GM12865 (cell line): Measurements from ENCODE around the gene CATSPER3.

Source experiments
- DNase-seq: peaks from one replicate; pipeline ENCODE4 v3.0.0; 2010; ENCODE audit warnings: low read depth
- H3K4me3 ChIP-seq: 2 replicates; pipeline ENCODE4 v1.5.1; 2011; ENCODE audit warnings: mild to moderate bottlenecking, low read depth, low read length, control low read depth
- TF ChIP-seq, protein P1 (sequence below): IDR thresholded peaks from 2 replicates; pipeline ENCODE4 v1.5.1; 2011; ENCODE audit warnings: low read length, control low read depth, low read depth, inconsistent platforms; ENCODE audit not compliant: insufficient read depth; ENCODE audit errors: missing control alignments

CATSPER3 gene

DNA sequence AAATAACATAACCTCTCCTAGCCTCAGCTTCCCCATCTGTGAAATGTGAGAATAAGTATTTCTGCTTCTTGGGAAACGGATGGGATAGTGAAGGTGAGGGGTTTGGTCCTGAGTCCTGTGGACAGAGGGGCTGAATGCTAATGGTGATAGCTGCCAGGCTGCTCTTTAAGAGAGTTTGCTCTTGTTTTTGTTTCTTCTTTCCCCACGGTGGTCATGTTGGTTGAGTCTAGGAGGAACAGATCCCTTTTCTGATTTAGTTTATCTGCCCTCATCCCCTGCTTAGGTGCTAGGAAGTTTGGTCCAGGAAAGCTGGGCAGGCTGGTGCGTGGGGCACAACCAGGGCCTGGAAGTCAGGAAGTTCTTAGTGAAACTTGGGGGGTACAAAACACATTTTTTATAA lies 74.0 kb downstream of the CATSPER3 start:
- H3K4me3 ChIP-seq: no peak overlapping the region
- DNase-seq: no peak
- TF ChIP-seq, protein P1, sequence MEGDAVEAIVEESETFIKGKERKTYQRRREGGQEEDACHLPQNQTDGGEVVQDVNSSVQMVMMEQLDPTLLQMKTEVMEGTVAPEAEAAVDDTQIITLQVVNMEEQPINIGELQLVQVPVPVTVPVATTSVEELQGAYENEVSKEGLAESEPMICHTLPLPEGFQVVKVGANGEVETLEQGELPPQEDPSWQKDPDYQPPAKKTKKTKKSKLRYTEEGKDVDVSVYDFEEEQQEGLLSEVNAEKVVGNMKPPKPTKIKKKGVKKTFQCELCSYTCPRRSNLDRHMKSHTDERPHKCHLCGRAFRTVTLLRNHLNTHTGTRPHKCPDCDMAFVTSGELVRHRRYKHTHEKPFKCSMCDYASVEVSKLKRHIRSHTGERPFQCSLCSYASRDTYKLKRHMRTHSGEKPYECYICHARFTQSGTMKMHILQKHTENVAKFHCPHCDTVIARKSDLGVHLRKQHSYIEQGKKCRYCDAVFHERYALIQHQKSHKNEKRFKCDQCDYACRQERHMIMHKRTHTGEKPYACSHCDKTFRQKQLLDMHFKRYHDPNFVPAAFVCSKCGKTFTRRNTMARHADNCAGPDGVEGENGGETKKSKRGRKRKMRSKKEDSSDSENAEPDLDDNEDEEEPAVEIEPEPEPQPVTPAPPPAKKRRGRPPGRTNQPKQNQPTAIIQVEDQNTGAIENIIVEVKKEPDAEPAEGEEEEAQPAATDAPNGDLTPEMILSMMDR: no peak

DNA sequence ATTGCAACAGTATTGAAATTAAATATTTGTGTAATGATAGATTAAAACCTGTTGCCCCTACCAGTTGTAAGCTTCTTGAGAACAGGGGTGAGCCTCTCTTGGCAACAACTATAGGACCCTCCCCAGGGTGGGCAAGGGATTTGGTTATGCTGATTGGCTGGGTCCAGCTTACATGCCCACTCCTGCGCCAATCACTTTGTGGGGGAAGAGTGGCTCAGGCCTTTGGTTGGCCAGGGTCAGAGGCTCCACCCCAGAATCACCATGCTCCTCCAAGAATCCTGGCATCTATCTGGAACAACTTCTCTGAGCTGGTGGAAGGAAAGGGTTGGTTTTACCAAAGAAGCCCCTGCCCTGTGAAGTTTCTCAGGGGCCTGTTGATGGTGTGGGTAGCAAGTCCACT lies 74.9 kb downstream of the CATSPER3 start:
- no peak overlapping the region for H3K4me3 ChIP-seq
- DNase-seq: no peak
- TF ChIP-seq, protein P1: no peak

DNA sequence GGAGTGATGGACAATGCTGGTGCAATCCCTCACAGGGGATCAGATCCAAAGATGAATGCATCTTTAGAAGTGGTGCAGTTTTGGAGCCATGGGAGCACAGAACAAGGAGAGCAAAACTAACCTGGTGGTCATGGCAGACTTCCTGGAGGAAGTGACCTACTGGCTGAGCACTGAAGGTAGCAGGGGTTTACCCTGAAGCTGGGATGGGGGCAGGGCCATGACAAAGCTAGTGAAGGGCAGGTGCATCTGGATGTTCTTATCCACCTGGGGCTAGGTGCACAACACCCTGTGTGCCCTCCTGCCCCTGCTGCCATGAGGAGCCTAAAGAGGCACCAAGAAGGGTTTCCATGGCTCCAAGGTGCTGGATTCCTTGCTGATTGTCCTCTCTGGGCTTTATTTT lies 77.8 kb downstream of the CATSPER3 start:
- no peak for DNase-seq
- TF ChIP-seq, protein P1: no peak
- H3K4me3 ChIP-seq: no peak overlapping the region

DNA sequence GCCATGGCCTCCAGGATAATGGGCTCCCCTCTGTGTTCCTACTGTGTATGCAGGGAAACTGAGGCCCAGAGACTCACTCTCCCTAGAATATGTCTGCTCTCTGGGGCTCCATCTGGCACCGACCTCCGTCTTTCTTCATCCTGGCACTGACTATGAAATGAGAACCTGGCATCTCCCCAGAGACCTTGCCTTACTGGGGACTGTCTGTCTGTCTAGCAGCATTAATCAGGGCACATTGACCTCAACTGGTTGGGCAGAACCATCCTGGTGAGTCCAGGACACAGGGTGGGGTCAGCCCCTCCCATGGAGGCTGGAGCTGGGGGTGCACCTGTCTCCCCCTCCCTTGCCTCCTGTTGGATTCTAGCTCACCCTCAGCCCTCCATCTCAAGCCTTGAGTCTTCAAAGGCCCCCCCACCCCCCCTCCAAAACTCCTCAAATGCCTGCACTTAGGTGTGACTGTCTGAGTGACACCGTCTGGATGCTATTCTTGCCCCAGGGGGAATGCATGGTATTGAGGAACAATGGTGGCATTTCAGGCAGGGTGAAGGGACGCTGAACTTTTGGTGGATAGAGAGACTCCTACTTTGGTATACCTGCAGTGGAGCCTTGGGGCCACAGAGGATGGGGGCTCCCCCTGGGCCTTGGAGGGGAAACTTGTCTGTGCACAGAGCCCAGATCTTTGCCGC lies 79.1 kb downstream of the CATSPER3 start:
- no peak for DNase-seq
- H3K4me3 ChIP-seq: no peak overlapping the region
- TF ChIP-seq, protein P1: no peak

DNA sequence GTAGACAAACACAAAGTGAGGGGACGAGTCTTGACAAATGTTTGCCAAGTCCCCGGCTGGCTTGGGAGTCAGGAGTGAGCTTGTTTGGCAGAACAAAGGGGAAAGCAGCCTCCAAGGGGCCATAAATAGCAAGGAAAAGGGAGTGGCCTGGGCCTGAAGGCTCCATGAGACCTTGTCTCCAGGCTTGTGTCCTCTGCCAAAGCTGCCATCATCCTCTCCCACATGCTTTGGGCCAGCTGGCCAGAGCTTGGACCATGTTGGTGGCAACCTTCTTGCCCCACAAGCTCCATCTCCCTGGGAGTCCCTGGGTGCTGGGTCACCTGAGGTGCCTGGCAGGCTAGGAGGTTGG lies 79.6 kb downstream of the CATSPER3 start:
- TF ChIP-seq, protein P1: no peak
- H3K4me3 ChIP-seq: no peak overlapping the region
- no peak for DNase-seq

DNA sequence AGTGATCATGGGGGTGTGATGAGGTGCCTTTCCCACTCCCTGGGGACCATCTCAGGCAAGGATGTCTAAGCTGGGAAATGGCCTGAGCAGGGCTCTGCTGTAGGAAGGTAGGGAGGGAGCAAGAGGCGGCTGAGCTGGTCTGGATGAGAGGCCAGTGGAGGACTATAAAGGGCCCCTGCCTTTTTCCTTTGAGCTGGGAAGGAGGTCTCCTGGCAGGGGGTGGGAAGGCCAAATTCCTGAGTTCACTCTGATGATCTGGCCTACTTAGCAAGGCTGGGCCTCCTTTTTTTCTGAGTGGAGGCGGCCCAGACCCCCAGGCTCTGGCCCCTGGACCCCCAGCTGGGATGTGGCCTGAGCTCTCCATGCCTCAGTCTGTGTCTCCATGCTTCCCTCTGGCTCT lies 80.6 kb downstream of the CATSPER3 start:
- no peak overlapping the region for H3K4me3 ChIP-seq
- TF ChIP-seq, protein P1: no peak
- DNase-seq: no peak

DNA sequence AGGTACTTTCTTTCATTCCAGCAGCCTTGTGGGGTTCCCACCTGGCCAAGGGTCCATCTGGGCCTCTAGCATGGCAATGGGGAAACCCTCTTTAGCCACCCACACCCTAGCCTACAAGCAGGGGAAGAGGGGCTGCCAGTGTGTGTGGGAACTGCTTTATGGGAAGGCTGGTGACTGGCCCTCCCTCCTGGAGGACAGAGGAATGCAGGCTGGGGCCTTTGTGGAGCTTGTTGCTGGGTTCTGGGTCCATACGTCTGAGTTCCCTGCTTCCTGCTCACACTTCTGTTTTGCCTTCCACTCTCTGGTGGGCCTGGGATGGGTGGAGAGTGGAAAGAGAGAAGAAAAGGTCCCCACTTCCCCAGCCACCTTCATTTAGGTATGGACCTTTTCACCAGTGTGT lies 81.2 kb downstream of the CATSPER3 start:
- DNase-seq: no peak
- no peak overlapping the region for H3K4me3 ChIP-seq
- TF ChIP-seq, protein P1: no peak
